Body of pancreas (tissue), 4 donors: ENCODE data around the gene DGKD.

Experiments used
- CTCF ChIP-seq, 7 experiments: fragments of 450-650 bp in 4 of 7; fragments of 200-600 bp in 3 of 7; sonication (generic) in 3 of 7; IDR thresholded peaks; one replicate each; pipeline ENCODE4 v1.5.1; 2016 to 2019; ENCODE audit warnings: antibody characterized with exemption in 7 of 7
- POLR2A ChIP-seq, 3 donors: fragments of 450-650 bp; IDR thresholded peaks; one replicate each; pipeline ENCODE4 v1.6.1; 2016; ENCODE audit warnings: antibody characterized with exemption in 3 of 3, mild to moderate bottlenecking in 2 of 3

- TF ChIP-seq CTCF (IDR thresholded peaks at IDR 0.05) = no peak
- no peak for TF ChIP-seq POLR2A (IDR thresholded peaks at IDR 0.05)
Measured at GRCh38 chr2:233498126-233498525, 143.8 kb downstream of the DGKD start.
